Right ventricle myocardium superior (tissue), 1 donor: ENCODE results near the gene P2RY11. TPM values are rescaled to one million over a fixed set of nuclear protein-coding genes. Genes with fewer than 3 reads are reported as not detected.

Experiments
- ATAC-seq: fragments of 200-7000 bp; cut with Tn5 transposase; one replicate; pipeline ENCODE4 v1.9.1; 2020; ENCODE audit warnings: mild to moderate bottlenecking; ENCODE audit not compliant: poor library complexity
- DNase-seq: peaks from one replicate; pipeline ENCODE4 v3.0.0-alpha.2; 2020
- intact Hi-C: fragments of 100-400 bp; cut with DNase I; formaldehyde crosslinking; loops from one replicate; pipeline ENCODE4 v1.11.2; 2022
- long read RNA-seq: library from polyadenylated mRNA; unstranded; transcript quantifications from one replicate; pipeline ENCODE4 v2.0.0, GENCODE V29; 2021
- total RNA-seq: library from RNA; stranded (reverse); fragmentation: NEBNext Ultra II Directional; extraction: Animal tissue kit (Norgen Biotek cat#: 25700); gene quantifications from one replicate; pipeline ENCODE4 v1.2.1, GENCODE V29; 2021
- donor health status: DM: no; HTN: yes; CAD: no; lungs with severe emphysema.

The P2RY11 gene
- total RNA-seq, result 4.9 TPM
- long read RNA-seq, partial matches to known transcripts, result 0 of 2 reads
- long read RNA-seq, other reads (novel, unspliced or antisense), result 1 of 2 reads

- no peak for ATAC-seq
- intact Hi-C loops, result no loop called here
- DNase-seq, result no peak
Measured at GRCh38 chr19:10111405-10111811, at the start of gene P2RY11. Gene P2RY11, plus strand, starts transcription at chr19:10111693. Its CDS starts 29 bp downstream, at chr19:10111722.

- intact Hi-C loops, result no loop called here
- ATAC-seq (no peak), DNase-seq (no peak)
Measured at GRCh38 chr19:10061717-10062310, 49.7 kb upstream of the P2RY11 start.

GRCh38 chr19:10068205-10068604, 43.3 kb upstream of the P2RY11 start:
- intact Hi-C loops, result no loop called here
- DNase-seq (no peak), ATAC-seq (no peak)

GRCh38 chr19:10069046-10069445, 42.4 kb upstream of the P2RY11 start:
- DNase-seq, result no peak
- intact Hi-C loops, result no loop called here
- ATAC-seq, result no peak

GRCh38 chr19:10070730-10071446, 40.6 kb upstream of the P2RY11 start:
- intact Hi-C loops, result no loop called here
- DNase-seq, result no peak
- ATAC-seq, result no peak

GRCh38 chr19:10074153-10074552, 37.3 kb upstream of the P2RY11 start:
- no peak for DNase-seq
- ATAC-seq, result no peak
- intact Hi-C loops, result no loop called here

- ATAC-seq, result no peak
- intact Hi-C loops, result no loop called here
- no peak for DNase-seq
Measured at GRCh38 chr19:10076535-10076934, 35.0 kb upstream of the P2RY11 start.

- intact Hi-C loops, result no loop called here
- ATAC-seq (no peak), DNase-seq (no peak)
Measured at GRCh38 chr19:10078329-10078728, 33.2 kb upstream of the P2RY11 start.

- ATAC-seq (no peak), DNase-seq (peak; percentile 3)
- intact Hi-C loops, result no loop called here
Measured at GRCh38 chr19:10079031-10079453, 32.5 kb upstream of the P2RY11 start.

- intact Hi-C loops, result no loop called here
- ATAC-seq (no peak), DNase-seq (no peak)
Measured at GRCh38 chr19:10083911-10084310, 27.6 kb upstream of the P2RY11 start.

- no peak for DNase-seq
- no peak for ATAC-seq
- intact Hi-C loops, result no loop called here
Measured at GRCh38 chr19:10084803-10085202, 26.7 kb upstream of the P2RY11 start.

- ATAC-seq (peak; percentile 96), DNase-seq (peak; percentile 88)
- intact Hi-C loops, result no loop called here
Measured at GRCh38 chr19:10085641-10086590, 25.6 kb upstream of the P2RY11 start, which contains the start of gene SHFL. Gene SHFL, plus strand, starts transcription at chr19:10086317. Its CDS starts 111 bp downstream, at chr19:10086428.

- no peak for DNase-seq
- ATAC-seq, result peak; percentile 10
- intact Hi-C loops, result no loop called here
Measured at GRCh38 chr19:10086591-10087192, 24.8 kb upstream of the P2RY11 start.

- intact Hi-C loops, result no loop called here
- no peak for DNase-seq
Measured at GRCh38 chr19:10087296-10088061, 24.0 kb upstream of the P2RY11 start.

GRCh38 chr19:10088949-10089554, 22.4 kb upstream of the P2RY11 start:
- intact Hi-C loops, result no loop called here
- no peak for DNase-seq
- ATAC-seq, result no peak

More at GRCh38 chr19:10087296-10088061, 24.0 kb upstream of the P2RY11 start:
- ATAC-seq, result no peak

- intact Hi-C loops, result no loop called here
- ATAC-seq, result no peak
Measured at GRCh38 chr19:10089801-10090375, 21.6 kb upstream of the P2RY11 start.

GRCh38 chr19:10091370-10091687, 20.2 kb upstream of the P2RY11 start:
- no peak for ATAC-seq
- intact Hi-C loops, result no loop called here
- no peak for DNase-seq

More at GRCh38 chr19:10089801-10090375, 21.6 kb upstream of the P2RY11 start:
- DNase-seq, result no peak
